ENCODE results near the gene RNF224.

RNF224 gene

DNA sequence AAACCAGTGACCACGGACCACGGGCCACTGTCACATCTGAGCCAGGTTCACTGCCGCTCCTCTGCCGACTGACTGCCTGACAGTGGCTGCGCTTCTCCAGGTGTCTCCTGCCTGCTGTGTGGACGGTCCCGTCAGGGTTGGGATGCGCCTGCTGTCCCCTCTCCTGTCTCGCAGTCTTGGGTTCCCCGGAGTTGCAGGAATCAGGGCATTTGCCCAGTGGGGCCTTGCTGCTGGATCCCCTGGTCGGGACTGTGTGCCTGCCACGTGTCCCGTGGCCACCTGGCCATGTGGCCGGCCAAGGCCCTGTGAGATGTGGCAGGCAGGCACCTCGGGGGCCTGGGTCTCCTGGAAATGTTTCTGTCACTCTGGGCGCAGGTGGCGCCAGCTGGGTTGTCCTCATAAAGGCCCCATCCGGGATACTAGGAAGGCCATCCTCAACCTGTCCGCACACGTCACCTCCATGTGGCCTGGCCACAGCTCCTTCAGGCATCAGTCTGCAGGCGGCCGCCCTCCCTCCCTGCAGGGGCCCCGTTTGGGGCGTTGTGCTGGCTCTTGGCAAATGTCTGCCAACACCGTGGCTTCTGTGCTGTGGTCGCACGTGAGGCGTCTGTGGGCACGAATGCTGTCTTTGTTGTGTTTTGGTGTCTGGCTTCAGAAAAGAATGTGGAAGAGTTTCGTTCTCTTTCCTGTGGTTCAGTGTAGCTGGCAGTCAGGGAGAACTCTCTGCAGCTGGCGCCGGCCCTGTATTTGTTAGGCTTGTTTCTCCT is 43.8 kb downstream of the RNF224 start:
- DNase-seq (ENCODE audit: low spot score) (no peak), FAIRE-seq (no peak)

DNA sequence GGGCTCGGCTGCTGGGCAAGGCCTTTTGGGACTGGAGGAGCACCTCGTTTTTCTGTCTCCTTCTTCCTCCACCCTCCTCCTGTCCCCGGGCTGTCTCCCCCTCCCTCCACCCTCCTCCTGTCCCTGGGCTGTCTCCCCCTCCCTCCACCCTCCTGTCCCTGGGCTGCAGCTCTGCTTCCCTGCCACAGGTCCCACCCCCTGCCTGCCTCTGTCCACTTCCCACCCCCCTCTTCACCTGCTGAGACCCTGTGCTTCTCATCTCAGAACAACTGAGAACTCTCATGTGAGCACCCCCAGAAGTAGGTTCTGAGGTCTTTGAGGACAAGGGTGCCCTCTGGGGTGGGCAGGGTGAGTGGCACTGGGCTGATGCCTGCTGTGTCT is 44.4 kb downstream of the RNF224 start:
- no peak for DNase-seq (ENCODE audit: low spot score)
- FAIRE-seq = no peak

DNA sequence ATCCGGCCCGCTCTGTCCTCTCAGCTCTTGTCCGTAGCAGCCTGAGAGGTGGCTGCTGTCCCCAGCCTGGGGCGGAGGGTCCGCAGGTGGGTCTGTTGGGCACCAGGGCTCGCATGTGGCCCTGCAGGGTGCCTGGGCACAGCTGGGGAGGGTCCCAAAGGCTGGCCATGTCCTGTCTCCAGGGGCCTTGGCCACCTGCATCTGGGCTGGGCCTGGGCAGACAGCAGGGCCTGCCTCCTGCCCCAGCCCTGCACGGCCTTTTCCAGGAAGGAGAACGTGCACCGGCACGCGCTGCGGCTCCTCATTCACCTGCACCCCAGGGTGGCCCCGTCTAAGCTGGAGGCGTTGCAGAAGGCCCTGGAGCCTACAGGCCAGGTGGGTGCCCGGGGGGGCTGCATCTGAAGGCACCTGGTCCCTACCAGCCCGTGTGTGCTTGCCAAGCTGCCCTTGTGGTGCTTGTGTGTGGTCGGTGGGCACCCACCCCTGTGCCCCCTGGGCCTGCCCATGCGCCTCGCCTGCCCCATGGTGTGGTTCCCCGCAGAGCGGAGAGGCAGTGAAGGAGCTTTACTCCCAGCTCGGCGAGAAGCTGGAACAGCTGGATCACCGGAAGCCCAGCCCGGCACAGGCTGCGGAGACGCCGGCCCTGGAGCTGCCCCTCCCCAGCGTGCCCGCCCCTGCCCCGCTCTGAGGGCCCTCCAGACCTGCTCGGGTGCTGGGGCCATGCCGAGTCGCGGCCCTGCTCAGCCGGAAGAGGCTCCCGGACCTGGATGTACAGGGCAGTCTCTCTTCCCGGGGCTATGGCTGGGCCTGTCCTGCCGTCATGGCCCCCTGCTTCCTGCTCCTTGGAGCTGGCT is 45.2 kb downstream of the RNF224 start:
- DNase-seq (ENCODE audit: low spot score) (no peak), FAIRE-seq (no peak)

DNA sequence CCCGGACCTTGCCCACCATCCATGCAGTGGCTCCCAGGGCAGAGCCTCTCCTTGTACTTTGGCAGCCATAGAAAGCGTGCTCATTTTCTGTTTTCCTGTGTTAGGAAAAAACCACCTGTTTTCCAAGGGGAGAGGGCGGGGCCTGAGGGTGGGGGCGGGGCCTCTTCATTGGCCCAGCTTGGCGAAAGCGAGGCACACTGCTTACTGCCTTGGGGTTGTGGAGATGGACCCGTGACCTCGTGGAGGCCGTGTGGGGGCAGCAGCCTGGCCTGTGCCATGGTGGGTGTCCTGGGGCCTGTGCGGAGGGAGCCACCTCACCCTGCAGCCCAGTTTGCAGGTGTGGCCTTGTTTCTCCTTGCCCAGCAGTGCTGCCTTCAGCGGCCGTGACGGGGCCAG is 45.8 kb downstream of the RNF224 start:
- DNase-seq (ENCODE audit: low spot score) (no peak), FAIRE-seq (no peak)

DNA sequence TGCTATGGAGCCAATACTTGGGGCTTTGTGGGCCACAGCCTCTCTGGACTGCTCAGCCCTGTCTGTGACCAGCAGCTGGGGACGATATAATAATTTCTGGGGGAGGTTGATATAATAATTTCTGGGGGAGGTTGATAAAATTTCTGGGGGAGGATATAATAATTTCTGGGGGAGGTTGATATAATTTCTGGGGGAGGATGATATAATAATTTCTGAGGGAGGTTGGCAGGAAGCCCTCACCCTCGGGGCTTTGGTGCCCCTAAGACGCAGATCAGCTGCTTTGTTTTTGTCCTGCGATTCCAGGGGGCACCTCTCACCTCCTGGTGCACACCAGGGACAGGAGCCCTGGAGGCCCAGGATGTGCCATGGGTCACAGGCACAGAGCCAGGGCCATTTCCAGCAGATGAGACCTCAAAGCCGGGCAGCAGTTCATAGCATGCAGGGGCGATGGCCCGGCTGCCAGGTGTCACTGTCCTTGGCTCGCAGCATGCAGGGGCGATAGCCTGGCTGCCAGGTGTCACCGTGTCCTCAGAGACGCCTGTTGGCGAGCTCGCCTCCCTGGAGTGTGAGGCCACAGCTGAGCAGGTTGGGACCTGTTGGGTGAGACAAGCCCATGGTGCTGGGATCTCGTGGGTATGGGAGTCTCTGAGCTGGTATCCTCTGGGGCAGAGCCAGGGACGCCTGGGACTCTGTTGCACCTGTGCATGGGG is 46.5 kb downstream of the RNF224 start:
- no peak for FAIRE-seq
- DNase-seq (ENCODE audit: low spot score) = no peak

DNA sequence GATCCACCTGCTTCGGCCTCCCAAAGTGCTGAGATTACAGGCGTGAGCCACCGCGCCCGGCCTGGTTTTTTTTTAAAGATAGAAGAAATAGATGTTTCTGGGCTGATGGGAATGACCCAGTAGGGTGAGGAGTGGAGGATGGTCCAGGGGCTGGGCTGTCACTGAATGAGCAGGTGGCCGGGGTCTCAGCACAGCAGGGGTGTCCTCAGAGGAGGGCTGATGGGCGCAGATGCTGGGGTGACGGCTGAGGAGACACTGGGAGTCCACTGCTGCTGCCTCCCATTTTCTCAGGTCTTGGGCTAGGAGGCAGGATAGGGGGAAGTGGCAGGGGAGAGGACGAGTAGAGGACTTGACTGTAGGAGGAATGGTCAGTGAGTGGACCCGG is 47.9 kb downstream of the RNF224 start:
- DNase-seq (ENCODE audit: low spot score) (no peak), FAIRE-seq (no peak)

DNA sequence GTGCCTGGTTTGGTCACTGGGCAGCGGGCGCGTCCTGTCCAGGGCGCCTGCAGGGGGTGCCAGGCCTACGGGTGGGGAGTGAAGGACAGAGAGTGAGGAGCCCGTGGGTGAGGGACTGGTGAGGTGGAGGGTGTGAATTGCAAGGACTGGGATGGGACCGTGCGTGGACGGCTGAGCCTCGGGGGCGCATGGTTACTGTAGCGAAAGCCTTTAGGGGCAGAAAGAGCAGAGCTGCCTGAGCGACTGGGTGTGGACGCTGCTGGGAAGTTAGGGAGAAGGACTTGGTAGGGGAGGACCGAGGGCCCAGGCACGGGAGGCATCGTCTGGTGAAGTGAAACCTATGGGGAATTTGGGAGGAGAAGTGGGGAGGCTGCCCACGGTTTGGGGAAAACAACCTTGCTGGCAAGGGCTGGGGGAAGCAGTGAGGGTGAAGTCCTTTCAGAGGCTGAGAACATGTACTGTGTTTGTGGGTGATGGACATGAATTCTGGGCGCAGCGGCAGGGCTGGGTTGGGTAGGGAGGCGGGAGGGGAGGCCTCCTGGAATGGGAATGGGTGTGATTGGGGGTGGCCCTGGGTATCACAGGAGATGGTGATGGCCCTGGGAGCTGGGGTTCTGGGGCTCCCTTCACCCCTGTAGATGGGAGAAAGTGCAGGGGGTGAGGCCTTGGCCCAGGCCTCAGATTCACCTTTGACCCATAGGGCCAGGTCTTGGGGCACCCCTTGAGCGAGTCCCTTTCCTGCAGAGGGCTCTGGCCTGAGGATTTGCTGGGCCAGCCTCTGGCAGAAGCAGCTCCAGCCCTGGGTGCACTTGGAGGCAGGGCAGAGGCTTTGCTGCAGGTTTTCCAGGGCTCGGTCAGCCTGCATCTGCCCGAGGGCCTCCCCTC is 48.5 kb downstream of the RNF224 start:
- no peak for FAIRE-seq
- DNase-seq (ENCODE audit: low spot score) = no peak

DNA sequence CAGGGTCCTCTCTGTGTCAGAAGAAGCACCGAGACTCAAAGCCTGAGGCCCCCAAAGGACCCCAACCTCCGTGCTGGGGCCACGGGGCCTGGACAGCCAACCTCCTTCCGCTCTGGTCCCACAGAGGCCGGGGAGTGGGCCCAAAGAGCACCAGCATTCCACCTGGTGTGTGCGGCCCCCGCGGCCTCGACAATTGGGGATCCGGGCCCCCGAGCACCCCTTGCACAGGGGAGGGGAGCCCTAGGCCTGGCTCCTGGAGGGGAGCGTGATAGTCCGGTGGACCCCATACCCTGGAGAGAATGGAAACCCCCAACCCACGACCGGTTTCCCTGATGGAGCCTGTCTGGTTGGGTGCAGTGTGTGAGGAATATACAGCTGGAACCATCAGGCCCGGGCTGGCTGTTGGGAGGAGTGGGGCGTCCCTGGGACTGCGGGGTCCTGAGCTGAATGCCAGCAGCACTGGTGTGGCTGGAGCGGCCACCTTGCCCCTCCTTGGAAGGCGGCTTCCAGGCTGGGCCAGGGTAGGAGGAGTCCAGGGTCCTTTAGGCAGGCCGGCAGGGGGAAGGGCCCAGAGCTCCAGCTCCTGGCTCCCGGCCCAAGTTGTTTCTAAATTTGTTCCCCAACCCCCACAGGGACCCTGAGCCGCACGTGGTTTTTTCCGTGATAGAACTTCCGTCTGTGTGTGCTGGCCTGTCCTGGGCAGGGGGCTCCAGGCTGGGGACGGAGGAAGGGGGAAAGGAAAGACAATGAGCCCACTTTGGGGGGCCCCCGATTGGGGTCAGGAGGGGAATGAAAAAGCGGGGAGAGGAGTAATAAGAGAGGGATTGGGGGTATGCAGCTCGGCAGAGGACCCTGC is 49.4 kb downstream of the RNF224 start:
- no peak for DNase-seq (ENCODE audit: low spot score)

DNA sequence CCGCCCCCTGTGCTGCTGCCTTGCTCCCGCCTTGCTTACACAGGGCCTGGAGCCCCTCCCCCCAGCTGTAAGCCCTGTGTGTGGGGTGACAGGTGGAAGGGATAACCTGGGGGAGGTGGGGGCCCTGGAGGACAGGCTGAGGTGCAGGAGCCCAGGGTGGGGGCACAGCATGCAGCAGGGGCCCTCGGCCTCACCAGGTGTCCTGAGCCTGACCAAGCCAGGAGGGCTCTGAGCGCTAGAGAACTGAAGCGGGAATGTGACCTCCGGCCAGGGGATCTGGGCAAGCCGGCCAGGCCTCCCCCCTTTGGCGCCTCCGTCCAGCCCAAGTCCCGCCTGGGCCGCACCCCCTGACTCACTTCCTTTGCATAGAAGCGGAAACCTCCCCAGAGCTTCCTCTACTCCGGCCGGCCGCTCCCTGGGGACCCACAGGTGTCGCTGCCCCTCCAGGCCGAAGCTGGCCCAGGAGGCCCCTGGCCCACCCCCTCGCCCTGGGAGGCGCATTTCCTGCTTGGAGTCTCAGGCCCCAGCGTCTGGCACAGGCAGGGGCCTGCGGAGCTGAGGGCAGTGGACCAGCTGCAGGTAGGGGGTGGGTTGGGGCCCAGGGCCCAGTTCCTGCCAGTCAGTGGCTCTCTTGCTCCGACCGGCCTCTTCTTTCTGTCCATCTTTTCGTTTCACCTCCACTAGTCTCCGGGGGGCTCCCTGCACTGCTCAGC is 50.2 kb downstream of the RNF224 start, which contains the start of gene TOR4A:
TSS of gene TOR4A (plus strand) at position 398 of the 713 bp plus-strand sequence. CDS start 964 bp downstream, outside the sequence.
- peak; percentile 90 for DNase-seq (ENCODE audit: low spot score)
- FAIRE-seq = peak; percentile 84

More for the DNA sequence above, 49.4 kb downstream of the RNF224 start:
- no peak for FAIRE-seq

DNA sequence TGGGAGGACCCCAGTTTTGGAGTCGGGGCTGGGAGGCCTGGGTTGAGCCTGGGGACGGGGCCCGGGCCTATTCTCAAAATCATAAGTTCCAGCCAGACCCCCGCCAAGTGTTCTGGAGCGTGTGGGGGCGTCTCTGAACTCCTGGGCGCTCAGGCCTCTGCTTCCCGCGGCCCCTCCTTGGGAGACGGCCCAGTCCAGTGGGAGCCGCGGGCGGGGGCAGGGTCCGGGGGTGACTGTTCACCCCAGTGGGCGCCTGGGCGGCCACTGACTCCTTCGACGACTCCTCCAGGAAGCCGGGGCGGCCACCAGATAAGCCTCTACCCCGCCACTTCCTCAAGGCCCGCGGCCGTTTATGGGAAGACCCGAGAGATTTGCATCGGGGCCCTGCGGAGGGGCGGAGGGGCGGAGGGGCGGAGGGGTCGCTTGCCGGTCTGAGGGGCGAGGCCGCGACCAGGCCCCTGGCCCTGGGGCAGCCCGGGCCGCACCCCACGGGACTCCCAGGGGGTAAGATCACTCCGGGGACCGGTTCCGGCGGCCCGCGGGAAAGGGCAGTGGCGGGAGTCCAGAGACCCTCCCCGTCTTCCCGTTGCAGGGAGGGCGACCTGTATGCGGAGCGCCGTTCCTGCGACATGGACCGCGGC is 50.9 kb downstream of the RNF224 start:
- DNase-seq (ENCODE audit: low spot score) (no peak), FAIRE-seq (no peak)
